ENCODE results near the gene ZNF280D.
"Not testable (repeated sequence)": the region's sequence is repeated elsewhere in the genome, so short reads cannot be mapped to it uniquely, and the experiment has no call there.

GRCh38 chr15:56779449-56779848 is 46.1 kb upstream of the ZNF280D start:
- TF ChIP-seq CTCF (IDR thresholded peaks at IDR 0.05; ENCODE audit: low read depth, low read length); EZH2phosphoT487 (IDR thresholded peaks at IDR 0.05; ENCODE audit: low read depth): not testable (repeated sequence)

All from OCI-LY3 (cell line).